ENCODE results near the gene FAM43B. TPM values are rescaled to one million over a fixed set of nuclear protein-coding genes. Genes with fewer than 3 reads are reported as not detected.

FAM43B gene
- total and polyA plus RNA-seq, 10 of the 15 experiments (the other 5 are each of a cell fraction or from before 2014, with no cell fraction given): not detected

GRCh38 chr1:20575541-20576336 is 23.4 kb downstream of the FAM43B start:
- H3K4me1 ChIP-seq (ENCODE audit: control insufficient read depth, insufficient read depth, low read length): no peaks in the 10 kb centered on the region
- H3K36me3 ChIP-seq (ENCODE audit: control insufficient read depth in 2 of 2, insufficient read depth in 2 of 2, low read length in 1 of 2): no peaks in the 10 kb centered on the region
- H2AFZ ChIP-seq (ENCODE audit: control insufficient read depth, low read depth, low read length): no peak overlapping the region
- RAD21 ChIA-PET (ENCODE audit: unreplicated experiment): interaction anchor here (1.0 to 1.1 kb wide), 2 partner anchors 58 to 620 kb away, joined by 3 to 4 read pairs; no protein-coding TSS in a partner anchor
- intact Hi-C loops (cut with micrococcal nuclease; ENCODE audit: unreplicated experiment): loop anchor here (1.0 kb wide), 1 partner anchor 65 kb away; no protein-coding TSS in a partner anchor
- in situ Hi-C loops (cut with MboI): no loop called here
- no peaks in the 10 kb centered on the region for H3K79me2 ChIP-seq (ENCODE audit: control insufficient read depth, insufficient read depth, low read length)
- no peak overlapping the region for H3K9ac ChIP-seq (ENCODE audit: control insufficient read depth, insufficient read depth, low read length)
- H3K27me3 ChIP-seq (replicated peaks in 1 of 2; ENCODE audit: control insufficient read depth in 2 of 2, insufficient read depth in 2 of 2, low read length in 1 of 2): no peaks in the 10 kb centered on the region
- H3K4me3 ChIP-seq: no peak overlapping the region
- BruUV-seq (replicated peaks): no TSS peak
- no peak overlapping the region for H3K27ac ChIP-seq (ENCODE audit: control insufficient read depth, insufficient read depth)
- CTCF ChIA-PET: interaction anchor here (0.7 to 2.2 kb wide), 13 partner anchors 10 to 620 kb away, joined by 3 to 31 read pairs (median 4); partner anchors contain the start of gene PINK1
- WGBS (ENCODE audit: insufficient coverage, insufficient replicate concordance, low lambda C conversion rate, missing lambda C conversion rate): 20% methylated on average over 10 of the region's 10 CpGs
- no peak overlapping the region for H3K4me2 ChIP-seq (ENCODE audit: control insufficient read depth, insufficient read depth)
- FAIRE-seq: no peak
- SMC1A ChIA-PET (ENCODE audit: uncharacterized antibody, unreplicated experiment): interaction anchor here (0.6 to 1.6 kb wide), 3 partner anchors 45 to 242 kb away, joined by 4 to 6 read pairs (median 4); no protein-coding TSS in a partner anchor
- POLR2A ChIA-PET: no interaction called here
- no peak for ATAC-seq
- no peak for DNase-seq (ENCODE audit: low read depth, low spot score)
- no peaks in the 10 kb centered on the region for H4K20me1 ChIP-seq (ENCODE audit: control insufficient read depth, insufficient read depth)
- no peaks in the 10 kb centered on the region; the same call in 2 of the 3 replicates for H3K9me3 ChIP-seq (replicated peaks; ENCODE audit: control insufficient read depth, insufficient read depth, low read length)
- TF ChIP-seq, protein P1, sequence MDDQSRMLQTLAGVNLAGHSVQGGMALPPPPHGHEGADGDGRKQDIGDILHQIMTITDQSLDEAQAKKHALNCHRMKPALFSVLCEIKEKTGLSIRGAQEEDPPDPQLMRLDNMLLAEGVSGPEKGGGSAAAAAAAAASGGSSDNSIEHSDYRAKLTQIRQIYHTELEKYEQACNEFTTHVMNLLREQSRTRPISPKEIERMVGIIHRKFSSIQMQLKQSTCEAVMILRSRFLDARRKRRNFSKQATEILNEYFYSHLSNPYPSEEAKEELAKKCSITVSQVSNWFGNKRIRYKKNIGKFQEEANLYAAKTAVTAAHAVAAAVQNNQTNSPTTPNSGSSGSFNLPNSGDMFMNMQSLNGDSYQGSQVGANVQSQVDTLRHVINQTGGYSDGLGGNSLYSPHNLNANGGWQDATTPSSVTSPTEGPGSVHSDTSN (IDR thresholded peaks at IDR 0.05; ENCODE audit: insufficient replicate concordance, low read depth, low read length): no peak
- TF ChIP-seq BHLHE40 (IDR thresholded peaks at IDR 0.05; ENCODE audit: borderline replicate concordance in 1 of 2, low read depth in 2 of 2, low read length in 1 of 2): no peak
- TF ChIP-seq ETV6 (conservative IDR thresholded peaks at IDR 0.05 in 1 of 2, IDR thresholded peaks at IDR 0.05 in 1 of 2; ENCODE audit: borderline replicate concordance in 1 of 2, low read depth in 1 of 2): no peak
- TF ChIP-seq KDM1A (IDR thresholded peaks at IDR 0.05; ENCODE audit: borderline replicate concordance): no peak
- TF ChIP-seq, protein P2, sequence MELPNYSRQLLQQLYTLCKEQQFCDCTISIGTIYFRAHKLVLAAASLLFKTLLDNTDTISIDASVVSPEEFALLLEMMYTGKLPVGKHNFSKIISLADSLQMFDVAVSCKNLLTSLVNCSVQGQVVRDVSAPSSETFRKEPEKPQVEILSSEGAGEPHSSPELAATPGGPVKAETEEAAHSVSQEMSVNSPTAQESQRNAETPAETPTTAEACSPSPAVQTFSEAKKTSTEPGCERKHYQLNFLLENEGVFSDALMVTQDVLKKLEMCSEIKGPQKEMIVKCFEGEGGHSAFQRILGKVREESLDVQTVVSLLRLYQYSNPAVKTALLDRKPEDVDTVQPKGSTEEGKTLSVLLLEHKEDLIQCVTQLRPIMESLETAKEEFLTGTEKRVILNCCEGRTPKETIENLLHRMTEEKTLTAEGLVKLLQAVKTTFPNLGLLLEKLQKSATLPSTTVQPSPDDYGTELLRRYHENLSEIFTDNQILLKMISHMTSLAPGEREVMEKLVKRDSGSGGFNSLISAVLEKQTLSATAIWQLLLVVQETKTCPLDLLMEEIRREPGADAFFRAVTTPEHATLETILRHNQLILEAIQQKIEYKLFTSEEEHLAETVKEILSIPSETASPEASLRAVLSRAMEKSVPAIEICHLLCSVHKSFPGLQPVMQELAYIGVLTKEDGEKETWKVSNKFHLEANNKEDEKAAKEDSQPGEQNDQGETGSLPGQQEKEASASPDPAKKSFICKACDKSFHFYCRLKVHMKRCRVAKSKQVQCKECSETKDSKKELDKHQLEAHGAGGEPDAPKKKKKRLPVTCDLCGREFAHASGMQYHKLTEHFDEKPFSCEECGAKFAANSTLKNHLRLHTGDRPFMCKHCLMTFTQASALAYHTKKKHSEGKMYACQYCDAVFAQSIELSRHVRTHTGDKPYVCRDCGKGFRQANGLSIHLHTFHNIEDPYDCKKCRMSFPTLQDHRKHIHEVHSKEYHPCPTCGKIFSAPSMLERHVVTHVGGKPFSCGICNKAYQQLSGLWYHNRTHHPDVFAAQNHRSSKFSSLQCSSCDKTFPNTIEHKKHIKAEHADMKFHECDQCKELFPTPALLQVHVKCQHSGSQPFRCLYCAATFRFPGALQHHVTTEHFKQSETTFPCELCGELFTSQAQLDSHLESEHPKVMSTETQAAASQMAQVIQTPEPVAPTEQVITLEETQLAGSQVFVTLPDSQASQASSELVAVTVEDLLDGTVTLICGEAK (IDR thresholded peaks at IDR 0.05; ENCODE audit: borderline replicate concordance): no peak
- no peak for TF ChIP-seq EED (IDR thresholded peaks at IDR 0.05; ENCODE audit: low read depth)
- no peak for TF ChIP-seq HDAC2 (IDR thresholded peaks at IDR 0.05)
- no peak for TF ChIP-seq MLLT1 (IDR thresholded peaks at IDR 0.05)
- TF ChIP-seq RUNX3 (IDR thresholded peaks at IDR 0.05; ENCODE audit: low read length): no peak
- no peak for TF ChIP-seq ZNF24 (IDR thresholded peaks at IDR 0.05)
- no peak for TF ChIP-seq E2F8 (IDR thresholded peaks at IDR 0.05; ENCODE audit: low read depth, partially characterized antibody)
- no peak for TF ChIP-seq FOXM1 (IDR thresholded peaks at IDR 0.05; ENCODE audit: low read depth, low read length)

Measured in GM12878 (cell line).